SHP77 (cell line): ENCODE measurements around the gene ARHGEF12.

Source experiments
- DNase-seq, 2 experiments: peaks; one replicate each; lab custom pipeline; 2025; lab: John Stamatoyannopoulos, UW

ARHGEF12 gene

GRCh38 chr11:120538707-120539106, 202.5 kb downstream of the ARHGEF12 start:
- no peak for DNase-seq
